ENCODE data around the gene PPIL3. TPM values are rescaled to one million over a fixed set of nuclear protein-coding genes. Genes with fewer than 3 reads are reported as not detected.

Gene PPIL3
- total RNA-seq, 1 donor from 2014 or later = 65.1 TPM

DNA sequence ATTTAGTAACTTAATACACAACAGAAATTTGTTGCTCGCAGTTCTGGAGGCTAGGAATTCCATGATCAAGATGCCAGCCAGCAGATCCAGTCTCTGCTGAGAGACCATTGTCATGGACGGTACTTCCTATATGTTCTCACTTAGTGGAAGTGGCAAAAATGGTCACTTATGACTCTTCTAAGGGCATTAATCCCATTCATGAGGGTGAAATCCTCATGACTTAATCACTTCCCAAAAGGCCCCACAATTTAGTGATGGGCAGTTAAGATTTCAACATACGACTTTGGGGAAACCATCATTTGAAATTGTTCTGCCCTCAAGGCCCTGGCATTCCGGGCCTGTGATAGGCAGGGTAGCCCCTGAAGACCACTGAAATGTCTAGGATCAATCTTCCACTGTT is 54.2 kb downstream of the PPIL3 start:
- Mint-ChIP-seq H3K36me3 (ENCODE audit: insufficient read depth) (no peaks in the 10 kb centered on the region), H3K27me3 (no peaks in the 10 kb centered on the region), H3K27ac (no peak overlapping the region), H3K9me3 (ENCODE audit: low read depth) (no peaks in the 10 kb centered on the region), H3K4me3 (ENCODE audit: low read depth) (no peak overlapping the region), H3K4me1 (ENCODE audit: low read depth) (no peaks in the 10 kb centered on the region)
- TF ChIP-seq, protein P1, sequence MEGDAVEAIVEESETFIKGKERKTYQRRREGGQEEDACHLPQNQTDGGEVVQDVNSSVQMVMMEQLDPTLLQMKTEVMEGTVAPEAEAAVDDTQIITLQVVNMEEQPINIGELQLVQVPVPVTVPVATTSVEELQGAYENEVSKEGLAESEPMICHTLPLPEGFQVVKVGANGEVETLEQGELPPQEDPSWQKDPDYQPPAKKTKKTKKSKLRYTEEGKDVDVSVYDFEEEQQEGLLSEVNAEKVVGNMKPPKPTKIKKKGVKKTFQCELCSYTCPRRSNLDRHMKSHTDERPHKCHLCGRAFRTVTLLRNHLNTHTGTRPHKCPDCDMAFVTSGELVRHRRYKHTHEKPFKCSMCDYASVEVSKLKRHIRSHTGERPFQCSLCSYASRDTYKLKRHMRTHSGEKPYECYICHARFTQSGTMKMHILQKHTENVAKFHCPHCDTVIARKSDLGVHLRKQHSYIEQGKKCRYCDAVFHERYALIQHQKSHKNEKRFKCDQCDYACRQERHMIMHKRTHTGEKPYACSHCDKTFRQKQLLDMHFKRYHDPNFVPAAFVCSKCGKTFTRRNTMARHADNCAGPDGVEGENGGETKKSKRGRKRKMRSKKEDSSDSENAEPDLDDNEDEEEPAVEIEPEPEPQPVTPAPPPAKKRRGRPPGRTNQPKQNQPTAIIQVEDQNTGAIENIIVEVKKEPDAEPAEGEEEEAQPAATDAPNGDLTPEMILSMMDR (IDR thresholded peaks at IDR 0.05; ENCODE audit: unreplicated experiment) = no peak
- DNase-seq (ENCODE audit: low spot score, unreplicated experiment) = no peak

- TF ChIP-seq, protein P1 (IDR thresholded peaks at IDR 0.05; ENCODE audit: unreplicated experiment) = no peak
- no peaks in the 10 kb centered on the region for H3K4me1 Mint-ChIP-seq (ENCODE audit: low read depth)
- H3K27me3 Mint-ChIP-seq = no peaks in the 10 kb centered on the region
- DNase-seq (ENCODE audit: low spot score, unreplicated experiment) = no peak
- no peak overlapping the region for H3K4me3 Mint-ChIP-seq (ENCODE audit: low read depth)
- no peaks in the 10 kb centered on the region for H3K9me3 Mint-ChIP-seq (ENCODE audit: low read depth)
- H3K27ac Mint-ChIP-seq = peak overlapping the region; percentile 62
- peaks cover 2% of the 10 kb centered on the region for H3K36me3 Mint-ChIP-seq (ENCODE audit: insufficient read depth)
Observed at GRCh38 chr2:200829258-200829655, 59.6 kb downstream of the PPIL3 start.

DNA sequence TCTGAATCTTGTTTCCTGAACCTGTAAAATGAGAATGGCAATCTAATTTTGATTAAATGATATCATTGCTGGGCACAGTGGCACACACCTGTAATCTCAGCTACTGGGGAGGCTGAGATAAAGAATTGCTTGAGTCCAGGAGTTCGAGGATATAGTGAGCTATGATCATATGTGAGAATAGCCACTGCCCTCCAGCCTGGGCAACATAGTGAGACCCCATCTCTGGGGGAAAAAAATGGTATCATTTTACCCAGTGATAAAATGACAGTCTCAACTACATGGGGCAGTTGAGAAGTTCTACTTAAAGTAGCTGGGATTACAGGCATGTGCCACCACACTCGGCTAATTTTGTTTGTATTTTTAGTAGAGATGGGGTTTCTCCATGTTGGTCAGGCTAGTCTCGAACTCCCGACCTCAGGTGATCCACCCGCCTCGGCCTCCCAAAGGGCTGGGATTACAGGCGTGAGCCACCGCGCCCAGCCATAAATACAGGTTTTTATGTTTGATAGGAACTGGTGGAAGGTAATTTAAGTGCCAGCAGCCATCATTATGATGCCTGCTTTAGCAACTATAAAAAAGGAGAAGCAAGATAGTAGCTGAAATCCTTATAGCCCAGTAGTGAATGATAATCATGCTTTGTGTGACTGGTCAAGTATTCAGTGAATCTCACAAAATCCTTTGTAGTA is 60.2 kb downstream of the PPIL3 start:
- Mint-ChIP-seq H3K4me3 (ENCODE audit: low read depth) (no peak overlapping the region), H3K27ac (peak overlapping the region; percentile 15), H3K4me1 (ENCODE audit: low read depth) (no peaks in the 10 kb centered on the region), H3K36me3 (ENCODE audit: insufficient read depth) (peaks cover 2% of the 10 kb centered on the region), H3K27me3 (no peaks in the 10 kb centered on the region), H3K9me3 (ENCODE audit: low read depth) (no peaks in the 10 kb centered on the region)
- TF ChIP-seq, protein P1 (IDR thresholded peaks at IDR 0.05; ENCODE audit: unreplicated experiment) = no peak
- DNase-seq (ENCODE audit: low spot score, unreplicated experiment) = no peak

DNA sequence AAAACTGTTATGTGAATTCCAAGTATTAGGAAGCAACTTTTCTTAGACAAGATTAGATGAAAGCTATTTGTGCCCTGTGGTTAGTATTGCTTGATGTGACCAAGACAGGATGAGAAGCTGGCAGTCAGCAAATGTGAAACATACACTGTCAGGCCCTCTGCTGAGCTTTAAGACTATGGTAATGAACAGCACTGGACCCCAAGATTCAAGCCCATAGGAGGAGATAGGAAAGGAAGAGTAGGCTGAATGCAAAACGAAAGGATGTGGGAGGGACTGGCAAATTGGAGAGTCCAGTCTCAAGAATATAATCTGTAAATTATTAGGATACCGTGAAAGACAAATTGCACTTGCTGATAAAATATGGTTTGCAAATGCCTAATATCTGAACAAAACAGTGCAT is 60.8 kb downstream of the PPIL3 start:
- TF ChIP-seq, protein P1 (IDR thresholded peaks at IDR 0.05; ENCODE audit: unreplicated experiment) = no peak
- no peak for DNase-seq (ENCODE audit: low spot score, unreplicated experiment)
- Mint-ChIP-seq H3K4me1 (ENCODE audit: low read depth) (no peaks in the 10 kb centered on the region), H3K27ac (peak overlapping the region; percentile 15), H3K9me3 (ENCODE audit: low read depth) (no peaks in the 10 kb centered on the region), H3K4me3 (ENCODE audit: low read depth) (no peak overlapping the region), H3K27me3 (no peaks in the 10 kb centered on the region), H3K36me3 (ENCODE audit: insufficient read depth) (peaks cover 2% of the 10 kb centered on the region)

DNA sequence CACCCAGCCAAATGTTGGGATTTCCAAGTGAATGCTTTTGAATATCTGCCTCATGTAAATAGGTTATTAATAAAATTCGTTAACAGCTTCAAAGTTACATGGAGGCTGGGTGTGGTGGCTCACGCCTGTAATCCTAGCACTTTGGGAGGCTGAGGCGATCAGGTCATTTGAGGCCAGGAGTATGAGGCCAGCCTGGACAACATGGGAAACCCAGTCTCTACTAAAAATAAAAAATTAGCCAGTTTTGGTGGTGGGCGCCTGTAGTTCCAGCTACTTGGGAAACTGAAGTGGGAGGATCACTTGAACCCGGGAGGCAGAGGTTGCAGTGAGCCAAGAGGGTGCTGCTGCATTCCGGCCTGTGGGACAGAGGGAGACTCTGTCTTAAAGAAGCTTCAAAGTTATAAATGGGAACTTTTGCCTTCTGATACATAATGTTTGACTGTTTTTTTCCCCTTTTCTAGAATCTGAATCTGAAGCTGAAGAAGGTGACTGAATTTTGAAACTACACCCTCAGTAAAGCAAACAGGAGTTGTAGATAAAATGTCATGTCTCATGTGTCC is 67.1 kb downstream of the PPIL3 start:
- TF ChIP-seq, protein P1 (IDR thresholded peaks at IDR 0.05; ENCODE audit: unreplicated experiment) = no peak
- Mint-ChIP-seq H3K27ac (peak overlapping the region; percentile 56), H3K9me3 (ENCODE audit: low read depth) (no peaks in the 10 kb centered on the region), H3K27me3 (no peaks in the 10 kb centered on the region), H3K4me3 (ENCODE audit: low read depth) (no peak overlapping the region), H3K4me1 (ENCODE audit: low read depth) (no peaks in the 10 kb centered on the region), H3K36me3 (ENCODE audit: insufficient read depth) (peaks cover 22% of the 10 kb centered on the region)
- no peak for DNase-seq (ENCODE audit: low spot score, unreplicated experiment)

Other genes starting within 250 kb of the PPIL3 start
- 246 and 248 TPM in 2 replicates for gene BZW1, start 77.2 kb downstream of the PPIL3 start, total RNA-seq
- 128 and 129 TPM in 2 replicates for gene CLK1, start 24.4 kb downstream of the PPIL3 start, total RNA-seq
- gene NIF3L1, start 294 bp upstream of the PPIL3 start, total RNA-seq = 27.1 and 27.5 TPM in 2 replicates
- 39.5 and 45.3 TPM in 2 replicates for gene ORC2, start 74.6 kb upstream of the PPIL3 start, total RNA-seq
- 23.8 and 25.7 TPM in 2 replicates for gene HYCC2, start 182.6 kb upstream of the PPIL3 start, total RNA-seq
- 74.7 and 75.7 TPM in 2 replicates for gene NDUFB3, start 182.9 kb upstream of the PPIL3 start, total RNA-seq
- gene CFLAR, start 227.1 kb upstream of the PPIL3 start, total RNA-seq = 46.1 and 50.0 TPM in 2 replicates

Measured in progenitor cell of endocrine pancreas (in vitro differentiated cells).